ENCODE results near the gene IRAK2. TPM values are rescaled to one million over a fixed set of nuclear protein-coding genes. Genes with fewer than 3 reads are reported as not detected.
A peak's percentile ranks its signal among the peaks of the same experiment; 100 is the strongest.

IRAK2 gene
- total RNA-seq, 6 donors from 2014 or later: 3.1 to 10.2 (median 7.1) TPM

GRCh38 chr3:10245081-10245712, 80.5 kb downstream of the IRAK2 start:
- TF ChIP-seq EP300 (IDR thresholded peaks at IDR 0.05) (no peak), POLR2AphosphoS5 (IDR thresholded peaks at IDR 0.05) (no peak), POLR2A (IDR thresholded peaks at IDR 0.05) (no peak), CTCF (IDR thresholded peaks at IDR 0.05) (no peak)
- peaks cover 12 to 18% (median 15%) of the 10 kb centered on the region in 4 donors for H3K4me1 ChIP-seq
- peaks cover 0 to 19% (median 5%) of the 10 kb centered on the region in 4 donors for H3K9me3 ChIP-seq
- DNase-seq (no peak), ATAC-seq (ENCODE audit: low FRiP score in 2 of 2) (no peak)
- no peak overlapping the region for H3K4me3 ChIP-seq
- H3K27me3 ChIP-seq: no peaks in the 10 kb centered on the region
- H3K36me3 ChIP-seq: peaks cover 0 to 26% (median 2%) of the 10 kb centered on the region in 4 donors
- WGBS, 2 donors: 88 to 89% methylated on average over 6 of the region's 6 CpGs
- no peak overlapping the region for H3K27ac ChIP-seq

GRCh38 chr3:10247679-10248183, 83.0 kb downstream of the IRAK2 start:
- no peak for DNase-seq
- H3K4me1 ChIP-seq: peaks cover 24 to 33% (median 29%) of the 10 kb centered on the region in 4 donors
- H3K27ac ChIP-seq: peak overlapping the region; percentile 89 to 92 (median 90)
- 49 to 63% methylated on average over 14 of the region's 14 CpGs for WGBS, 2 donors
- no peaks in the 10 kb centered on the region for H3K27me3 ChIP-seq
- H3K36me3 ChIP-seq: peaks cover 0 to 24% (median 3%) of the 10 kb centered on the region in 4 donors
- no peak for ATAC-seq (ENCODE audit: low FRiP score in 2 of 2)
- TF ChIP-seq EP300 (IDR thresholded peaks at IDR 0.05) (no peak), POLR2A (IDR thresholded peaks at IDR 0.05) (no peak), CTCF (IDR thresholded peaks at IDR 0.05) (no peak), POLR2AphosphoS5 (IDR thresholded peaks at IDR 0.05) (no peak)
- peaks cover 0 to 19% (median 5%) of the 10 kb centered on the region in 4 donors for H3K9me3 ChIP-seq
- H3K4me3 ChIP-seq: peak overlapping the region; percentile 69 to 95 (median 84)

- H3K4me1 ChIP-seq: peaks cover 24 to 38% (median 29%) of the 10 kb centered on the region in 4 donors
- H3K36me3 ChIP-seq: peaks cover under 1 to 26% (median 8%) of the 10 kb centered on the region in 4 donors
- H3K27ac ChIP-seq: peak within 1 kb of the TSS; percentile 89 to 92 (median 90)
- H3K9me3 ChIP-seq: peaks cover 0 to 19% (median 5%) of the 10 kb centered on the region in 4 donors
- H3K27me3 ChIP-seq: no peaks in the 10 kb centered on the region
- 0% methylated on average over 17 to 46 of the region's 80 CpGs for WGBS, 2 donors
- H3K4me3 ChIP-seq: peak within 1 kb of the TSS; percentile 69 to 95 (median 84)
- TF ChIP-seq EP300 (IDR thresholded peaks at IDR 0.05): no peak
- peak in 3 of 4 donors; percentile 60 to 96 (median 84) for TF ChIP-seq POLR2A (IDR thresholded peaks at IDR 0.05)
- TF ChIP-seq POLR2AphosphoS5 (IDR thresholded peaks at IDR 0.05): peak; percentile 80 to 87
- peak in 3 of 6 experiments; percentile 12 to 29 (median 15) for TF ChIP-seq CTCF (IDR thresholded peaks at IDR 0.05)
- DNase-seq (peak; percentile 97 to 98), ATAC-seq (ENCODE audit: low FRiP score in 2 of 2) (peak; percentile 98 to 100)
Observed at GRCh38 chr3:10248184-10248983, 83.7 kb downstream of the IRAK2 start, which contains the start of gene TATDN2. Gene TATDN2, plus strand, starts transcription at chr3:10248459. Its CDS starts 742 bp downstream, at chr3:10249201.

GRCh38 chr3:10248984-10249748, 84.4 kb downstream of the IRAK2 start:
- WGBS, 2 donors: 0 to 2% methylated on average over 12 to 32 of the region's 32 CpGs
- ATAC-seq (ENCODE audit: low FRiP score in 2 of 2) (peak in 1 of 2 donors; percentile 40), DNase-seq (peak; percentile 51 to 79)
- Histone ChIP-seq H3K36me3 (peaks cover 3 to 27% (median 14%) of the 10 kb centered on the region in 4 donors), H3K9me3 (peaks cover 0 to 19% (median 5%) of the 10 kb centered on the region in 4 donors), H3K27ac (peak overlapping the region; percentile 89 to 92 (median 90)), H3K4me1 (peaks cover 24 to 38% (median 29%) of the 10 kb centered on the region in 4 donors), H3K27me3 (no peaks in the 10 kb centered on the region), H3K4me3 (peak overlapping the region; percentile 69 to 95 (median 84))
- TF ChIP-seq EP300 (IDR thresholded peaks at IDR 0.05) (no peak), POLR2A (IDR thresholded peaks at IDR 0.05) (no peak), CTCF (IDR thresholded peaks at IDR 0.05) (no peak), POLR2AphosphoS5 (IDR thresholded peaks at IDR 0.05) (no peak)
